Epithelial cell of esophagus (primary cell): ENCODE data around the gene SCN4A.

Experiments
- DNase-seq: peaks from one replicate; pipeline ENCODE4 v3.0.0; 2010; ENCODE audit warnings: low read depth
- H3K4me3 ChIP-seq: 2 replicates; pipeline ENCODE4 v1.5.1; 2011; ENCODE audit warnings: mild to moderate bottlenecking, low read length, control low read depth
- CTCF ChIP-seq: IDR thresholded peaks from 2 replicates; pipeline ENCODE4 v1.5.1; 2011; ENCODE audit warnings: low read depth, mild to moderate bottlenecking, low read length, control low read depth, inconsistent platforms; ENCODE audit not compliant: insufficient read depth; ENCODE audit errors: missing control alignments

Gene SCN4A

DNA sequence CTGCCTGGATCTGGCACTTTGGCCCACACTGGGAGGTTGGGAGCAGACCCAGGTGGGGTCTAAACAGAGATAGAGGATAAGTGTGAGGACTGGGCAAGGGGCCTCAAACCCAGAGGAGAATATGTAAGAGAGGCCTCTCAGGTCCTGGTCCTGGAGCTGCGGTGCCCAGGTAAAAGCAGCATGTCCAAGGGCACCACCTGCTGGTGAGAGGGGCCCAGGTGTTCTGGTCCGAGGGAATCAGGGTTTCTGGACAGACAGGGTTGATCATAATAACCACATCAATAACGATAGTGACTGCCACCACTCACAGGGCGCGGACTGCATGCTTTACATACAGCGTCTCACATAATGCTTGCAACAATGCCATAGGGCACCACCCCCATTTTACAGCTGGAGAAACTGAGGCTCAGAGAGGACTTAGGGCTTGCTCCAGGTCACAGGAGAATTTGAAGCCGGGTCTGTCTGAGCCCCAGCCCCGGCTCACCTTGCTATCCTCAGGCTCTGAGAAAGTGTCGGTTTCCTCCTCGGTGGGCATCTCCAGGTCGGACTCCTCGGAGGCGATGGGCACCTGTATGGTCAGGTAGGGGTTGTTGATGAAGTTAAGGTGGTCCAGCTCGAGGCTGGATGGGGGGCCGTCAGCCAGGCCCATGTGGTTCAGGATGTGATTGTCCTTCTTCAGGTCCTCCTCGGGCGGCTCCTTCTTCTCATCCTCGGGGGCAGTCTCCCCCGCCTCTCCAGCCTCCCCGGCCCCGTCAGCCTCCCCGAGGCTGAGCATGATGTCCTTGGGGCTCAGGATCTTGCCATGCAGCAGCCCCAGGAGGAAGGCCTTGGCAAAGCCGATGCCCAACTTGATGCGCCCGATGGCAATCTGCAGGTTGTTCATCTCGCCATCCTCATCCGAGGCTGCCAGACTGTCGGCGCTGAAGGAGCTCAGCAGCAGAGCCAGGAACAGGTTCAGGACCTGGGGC, 21.5 kb downstream of the SCN4A start:
- DNase-seq = peak; percentile 65
- no peak overlapping the region for H3K4me3 ChIP-seq
- peak; percentile 76 for TF ChIP-seq CTCF

GRCh38 chr17:63949576-63950250, 23.0 kb downstream of the SCN4A start:
- no peak for TF ChIP-seq CTCF
- no peak overlapping the region for H3K4me3 ChIP-seq
- DNase-seq = no peak

DNA sequence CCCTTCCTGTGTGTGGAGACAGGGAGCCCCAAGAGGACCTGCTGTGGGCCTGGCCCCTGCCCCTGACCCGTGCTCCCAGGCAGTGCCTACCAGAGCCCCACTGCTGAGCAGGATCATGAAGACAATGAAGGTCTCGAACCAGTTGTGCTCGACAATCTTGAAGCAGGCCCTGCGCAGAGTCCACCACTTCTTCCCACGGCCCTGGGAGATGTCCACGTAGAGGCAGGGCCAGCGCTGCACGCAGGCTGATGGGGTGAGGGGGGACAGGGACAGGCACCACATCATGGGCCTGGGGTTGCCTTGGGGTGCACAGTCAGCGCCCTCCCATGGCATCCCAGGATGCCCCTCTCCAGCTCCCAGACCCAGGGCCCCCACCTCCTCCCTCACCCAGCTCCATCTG, 24.2 kb downstream of the SCN4A start:
- H3K4me3 ChIP-seq = no peak overlapping the region
- TF ChIP-seq CTCF = no peak
- no peak for DNase-seq

- TF ChIP-seq CTCF = no peak
- no peak for DNase-seq
- no peak overlapping the region for H3K4me3 ChIP-seq
Measured at GRCh38 chr17:63947711-63948330, 24.9 kb downstream of the SCN4A start.

DNA sequence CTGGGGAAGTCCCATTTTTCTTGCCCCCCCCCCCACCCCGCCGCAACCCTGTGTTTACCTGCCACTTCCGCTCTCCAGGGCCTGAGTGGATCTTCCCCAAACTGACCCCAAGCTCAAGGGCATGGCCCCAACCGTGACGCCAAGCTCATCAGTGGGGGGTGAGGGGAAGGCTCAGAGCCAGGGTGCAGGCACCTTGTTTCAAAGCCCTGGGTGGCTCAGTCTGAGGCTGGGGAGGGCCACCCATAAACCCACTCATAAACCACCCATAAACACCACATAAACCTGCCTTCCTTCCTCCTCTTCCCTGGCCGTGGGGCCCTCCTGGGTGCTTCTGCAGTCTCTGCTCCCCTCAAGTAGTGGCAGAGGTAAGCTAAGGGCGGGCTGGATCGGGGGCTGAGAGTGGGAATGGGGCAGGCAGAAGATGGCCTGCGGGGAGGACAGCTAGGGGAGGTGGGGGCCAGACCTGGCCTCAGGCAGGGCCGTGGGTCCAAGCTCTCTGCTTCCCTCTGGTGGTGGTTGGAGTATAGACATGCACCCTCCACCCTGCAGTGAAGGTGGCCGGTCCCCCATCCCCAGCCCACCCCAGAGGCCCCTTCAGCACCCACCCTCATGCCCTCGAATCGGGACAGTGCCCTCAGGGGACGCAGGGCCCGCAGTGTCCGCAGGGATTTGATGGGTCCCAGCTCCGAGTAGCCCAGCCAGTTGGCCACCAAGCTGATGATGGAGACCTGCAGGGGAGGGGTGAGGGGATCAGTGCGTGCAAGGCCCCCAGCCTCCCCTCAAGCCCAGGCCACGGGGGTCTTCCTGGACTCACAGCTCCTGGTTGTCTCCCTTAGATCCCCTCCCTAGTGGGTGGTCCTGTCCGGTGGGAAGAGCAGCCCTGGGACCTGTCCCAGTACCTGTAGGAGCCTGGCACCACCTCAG, 26.0 kb downstream of the SCN4A start:
- H3K4me3 ChIP-seq = no peak overlapping the region

More for the DNA sequence above, 26.0 kb downstream of the SCN4A start:
- peak; percentile 70 for TF ChIP-seq CTCF
- DNase-seq = peak; percentile 19
